Lower leg skin (tissue), 4 donors: ENCODE data around the gene AMIGO1. TPM values are rescaled to one million over a fixed set of nuclear protein-coding genes. Genes with fewer than 3 reads are reported as not detected.

ENCODE experiments used
- DNase-seq, 2 donors: peaks; one replicate each; pipeline ENCODE4 v3.0.0-alpha.2; 2019; ENCODE audit warnings: low spot score in 2 of 2
- H3K4me3 ChIP-seq: fragments of 200-600 bp; sonication (generic); 2 replicates; pipeline ENCODE4 v1.5.1; 2017; ENCODE audit warnings: mild to moderate bottlenecking, low read depth; ENCODE audit not compliant: poor library complexity, severe bottlenecking
- POLR2A ChIP-seq, 2 donors: fragments of 450-650 bp; IDR thresholded peaks; one replicate each; pipeline ENCODE4 v1.6.1; 2016 to 2017; ENCODE audit warnings: antibody characterized with exemption in 2 of 2, mild to moderate bottlenecking in 1 of 2, moderate library complexity in 1 of 2
- WGBS, 2 donors: methylation state at CpG; one replicate each; pipeline ENCODE4 v1.1.5; 2018; 5-methylcytosine and 5-hydroxymethylcytosine counted together
- intact Hi-C: fragments of 100-400 bp; cut with DNase I; formaldehyde crosslinking; loops from one replicate; pipeline ENCODE4 v1.15.0; 2023; ENCODE audit warnings: low total_unique reads
- total RNA-seq, 4 donors: library from RNA; depleted of rRNA; stranded (reverse); fragments of >200 nt; gene quantifications; one replicate each; pipeline ENCODE4 v1.1.0, GENCODE V29; 2016
- TF ChIP-seq, protein P1 (sequence below), 3 donors: fragments of 450-650 bp; IDR thresholded peaks; one replicate each; pipeline ENCODE4 v1.5.1; 2016; ENCODE audit warnings: antibody characterized with exemption in 3 of 3, mild to moderate bottlenecking in 3 of 3, moderate library complexity in 2 of 3

The AMIGO1 gene
- total RNA-seq, 4 donors from 2014 or later, result 3.9 to 7.9 (median 5.4) TPM

DNA sequence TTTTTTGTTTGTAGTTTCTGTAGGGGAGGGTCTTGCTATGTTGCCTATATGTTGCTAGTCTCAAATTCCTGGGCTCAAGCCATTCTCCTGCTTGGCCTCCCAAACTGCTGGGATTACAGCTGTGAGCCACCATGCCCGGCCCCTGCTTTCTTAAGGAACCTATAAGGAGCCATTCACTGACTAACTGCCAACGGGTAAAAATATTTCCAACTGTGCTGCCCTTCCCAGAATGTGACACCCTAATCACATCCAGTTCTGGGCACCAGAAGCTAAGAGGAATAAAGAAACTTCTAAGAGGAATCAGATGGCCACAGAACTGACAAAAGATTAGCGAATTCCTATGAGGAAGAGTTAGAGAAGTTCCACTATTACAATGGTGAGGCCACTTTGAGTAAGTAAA is 36.7 kb downstream of the AMIGO1 start:
- no peak overlapping the region for H3K4me3 ChIP-seq
- intact Hi-C loops, result no loop called here
- peak in 1 of 2 donors; percentile 42 for DNase-seq
- 39 to 40% methylated on average over 3 of the region's 3 CpGs for WGBS, 2 donors
- TF ChIP-seq, protein P1, sequence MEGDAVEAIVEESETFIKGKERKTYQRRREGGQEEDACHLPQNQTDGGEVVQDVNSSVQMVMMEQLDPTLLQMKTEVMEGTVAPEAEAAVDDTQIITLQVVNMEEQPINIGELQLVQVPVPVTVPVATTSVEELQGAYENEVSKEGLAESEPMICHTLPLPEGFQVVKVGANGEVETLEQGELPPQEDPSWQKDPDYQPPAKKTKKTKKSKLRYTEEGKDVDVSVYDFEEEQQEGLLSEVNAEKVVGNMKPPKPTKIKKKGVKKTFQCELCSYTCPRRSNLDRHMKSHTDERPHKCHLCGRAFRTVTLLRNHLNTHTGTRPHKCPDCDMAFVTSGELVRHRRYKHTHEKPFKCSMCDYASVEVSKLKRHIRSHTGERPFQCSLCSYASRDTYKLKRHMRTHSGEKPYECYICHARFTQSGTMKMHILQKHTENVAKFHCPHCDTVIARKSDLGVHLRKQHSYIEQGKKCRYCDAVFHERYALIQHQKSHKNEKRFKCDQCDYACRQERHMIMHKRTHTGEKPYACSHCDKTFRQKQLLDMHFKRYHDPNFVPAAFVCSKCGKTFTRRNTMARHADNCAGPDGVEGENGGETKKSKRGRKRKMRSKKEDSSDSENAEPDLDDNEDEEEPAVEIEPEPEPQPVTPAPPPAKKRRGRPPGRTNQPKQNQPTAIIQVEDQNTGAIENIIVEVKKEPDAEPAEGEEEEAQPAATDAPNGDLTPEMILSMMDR (IDR thresholded peaks at IDR 0.05), result no peak
- no peak for TF ChIP-seq POLR2A (IDR thresholded peaks at IDR 0.05)

DNA sequence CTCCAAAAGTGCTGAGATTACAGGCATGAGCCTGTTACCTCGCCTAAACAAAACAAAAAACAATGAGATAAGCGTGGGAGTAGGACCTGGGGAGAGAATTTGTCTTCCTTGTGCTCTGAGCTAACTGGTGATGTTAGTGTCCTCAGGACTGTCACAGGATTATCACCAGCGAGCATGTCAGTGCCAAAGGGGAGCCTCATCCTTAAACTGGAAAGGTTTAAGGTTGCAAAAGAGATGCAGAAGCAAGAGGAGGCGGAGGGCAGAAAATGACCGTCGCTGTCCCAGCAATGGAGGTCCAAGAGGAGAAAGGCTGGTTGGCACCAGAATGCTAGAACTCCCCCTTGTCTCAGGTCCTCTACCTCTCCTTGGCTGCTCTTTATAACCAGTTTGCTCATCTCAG is 39.3 kb downstream of the AMIGO1 start:
- no peak for TF ChIP-seq POLR2A (IDR thresholded peaks at IDR 0.05)
- TF ChIP-seq, protein P1 (IDR thresholded peaks at IDR 0.05), result no peak
- intact Hi-C loops, result no loop called here
- DNase-seq, result no peak
- 57 to 67% methylated on average over 6 of the region's 6 CpGs for WGBS, 2 donors
- H3K4me3 ChIP-seq, result no peak overlapping the region

DNA sequence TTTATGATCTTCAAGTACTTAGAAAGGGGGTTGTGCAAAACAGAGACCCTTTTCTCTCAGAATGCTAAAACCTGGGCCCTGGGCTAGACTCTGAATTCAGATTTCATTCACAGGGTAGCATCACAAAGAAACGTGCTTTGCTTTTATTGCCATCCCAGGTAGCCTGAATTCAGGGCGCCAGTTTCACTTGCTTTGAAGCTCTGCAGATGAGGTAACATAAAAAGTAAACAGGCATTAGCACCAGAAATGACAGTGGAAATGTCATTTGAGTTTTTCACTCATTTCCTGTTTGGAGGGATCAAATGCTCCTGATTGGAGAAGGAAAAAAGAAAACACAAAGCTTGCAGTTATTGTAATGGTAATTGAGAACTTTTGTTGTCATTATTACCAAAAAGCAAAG is 40.6 kb downstream of the AMIGO1 start:
- DNase-seq, result no peak
- TF ChIP-seq POLR2A (IDR thresholded peaks at IDR 0.05), result no peak
- TF ChIP-seq, protein P1 (IDR thresholded peaks at IDR 0.05), result no peak
- intact Hi-C loops, result no loop called here
- WGBS, 2 donors, result 13 to 16% methylated on average over 2 of the region's 2 CpGs
- H3K4me3 ChIP-seq, result no peak overlapping the region

DNA sequence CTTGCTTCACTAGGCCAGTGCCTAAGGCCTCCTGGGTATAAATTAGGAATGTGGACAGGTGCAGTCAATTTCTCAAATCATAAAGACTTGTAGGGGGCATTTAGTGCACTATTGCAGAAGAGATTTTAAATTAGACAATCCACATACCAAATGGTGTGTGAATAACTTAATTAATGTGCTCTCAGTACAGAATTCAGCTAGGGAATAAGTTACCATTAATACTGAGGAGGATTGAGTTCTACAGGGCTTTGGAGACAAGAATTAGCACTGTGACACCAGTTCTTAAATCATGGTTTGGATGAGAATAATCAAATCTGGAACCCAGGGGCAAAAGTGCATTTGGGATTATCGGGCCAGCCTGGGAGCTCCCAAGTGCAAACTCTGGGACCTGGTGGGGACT is 41.5 kb downstream of the AMIGO1 start:
- TF ChIP-seq, protein P1 (IDR thresholded peaks at IDR 0.05), result no peak
- TF ChIP-seq POLR2A (IDR thresholded peaks at IDR 0.05), result no peak
- intact Hi-C loops, result no loop called here
- 92 to 100% methylated on average over 1 of the region's 1 CpG for WGBS, 2 donors

DNA sequence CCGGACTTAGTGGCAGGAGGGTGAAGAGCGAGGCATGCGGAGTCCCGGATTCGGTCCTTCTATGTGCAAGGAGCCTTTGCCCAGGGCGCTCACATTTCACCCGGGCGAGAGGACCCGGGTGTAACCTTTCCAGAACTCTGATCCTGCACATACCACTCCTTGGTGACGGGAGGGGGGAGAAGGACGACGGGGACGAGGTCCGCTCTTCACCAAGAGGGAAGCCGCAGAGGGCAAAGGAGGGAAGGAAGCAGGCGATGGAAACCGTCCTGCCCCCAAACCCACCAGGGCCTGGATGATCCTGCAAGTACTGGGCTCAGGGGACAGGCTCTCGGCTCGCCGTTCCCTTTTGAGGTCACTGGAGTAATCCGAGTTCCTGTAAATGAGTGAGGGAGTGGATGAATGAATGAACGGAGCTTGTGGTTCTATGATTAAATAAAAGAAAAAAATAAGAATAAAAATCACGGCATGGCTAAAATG is 42.2 kb downstream of the AMIGO1 start:
- intact Hi-C loops, result no loop called here
- H3K4me3 ChIP-seq, result no peak overlapping the region
- no peak for DNase-seq
- TF ChIP-seq POLR2A (IDR thresholded peaks at IDR 0.05), result no peak
- TF ChIP-seq, protein P1 (IDR thresholded peaks at IDR 0.05), result no peak
- 28 to 33% methylated on average over 22 of the region's 23 CpGs for WGBS, 2 donors

More for the DNA sequence above, 41.5 kb downstream of the AMIGO1 start:
- DNase-seq, result no peak
- no peak overlapping the region for H3K4me3 ChIP-seq
